Activated naive CD4-positive, alpha-beta T cell treated with anti-CD3 and anti-CD28 coated beads for 36 hours (primary cell): ENCODE measurements around the gene CARD19. TPM values are rescaled to one million over a fixed set of nuclear protein-coding genes. Genes with fewer than 3 reads are reported as not detected.
A peak's percentile ranks its signal among the peaks of the same experiment; 100 is the strongest.

Experiments
- CTCF ChIA-PET: fragments of 350-600 bp; sonication (Branson Sonifier 250); formaldehyde crosslinking; loops from one replicate; lab custom pipeline; 2021; ENCODE audit warnings: antibody characterized with exemption; lab: Charles Lee
- DNase-seq: peaks from one replicate; pipeline ENCODE4 v3.0.0-alpha.2; 2020
- H3K27ac Mint-ChIP-seq: one replicate; pipeline ENCODE4 v1.8.0; 2021; ENCODE audit warnings: mild to moderate bottlenecking, mixed read lengths
- H3K27me3 Mint-ChIP-seq: one replicate; pipeline ENCODE4 v1.8.0; 2021; ENCODE audit warnings: low read depth, mixed read lengths
- H3K36me3 Mint-ChIP-seq: one replicate; pipeline ENCODE4 v1.8.0; 2021; ENCODE audit warnings: low read depth, mixed read lengths
- H3K4me1 Mint-ChIP-seq: one replicate; pipeline ENCODE4 v1.8.0; 2021; ENCODE audit warnings: low read depth, mixed read lengths
- H3K4me3 Mint-ChIP-seq: one replicate; pipeline ENCODE4 v1.8.0; 2021; ENCODE audit warnings: mild to moderate bottlenecking, moderate library complexity, mixed read lengths
- H3K9me3 Mint-ChIP-seq: one replicate; pipeline ENCODE4 v1.8.0; 2021; ENCODE audit warnings: mixed read lengths
- intact Hi-C: fragments of 100-400 bp; cut with micrococcal nuclease; formaldehyde crosslinking; loops from one replicate; pipeline ENCODE4 v1.15.1; 2023
- total RNA-seq, 2 experiments: library from RNA; stranded (reverse); gene quantifications; one replicate each; pipeline ENCODE4 v1.2.3, GENCODE V29; 2021

Gene CARD19
- total RNA-seq, 2 experiments from 2014 or later, result 51.4 to 52.0 TPM

GRCh38 chr9:93148721-93149120 lies 52.7 kb downstream of the CARD19 start:
- peak overlapping the region; percentile 64 for H3K4me3 Mint-ChIP-seq
- intact Hi-C loops, result loop anchor here (1.0 to 5.0 kb wide), 3 partner anchors 146 to 305 kb away; partner anchors contain the start of gene FAM120AOS

GRCh38 chr9:93149361-93149760 lies 53.3 kb downstream of the CARD19 start:
- Mint-ChIP-seq H3K4me3 (peak overlapping the region; percentile 64), H3K9me3 (peaks cover 27% of the 10 kb centered on the region), H3K36me3 (peaks cover 30% of the 10 kb centered on the region), H3K4me1 (peaks cover 50% of the 10 kb centered on the region), H3K27me3 (no peaks in the 10 kb centered on the region), H3K27ac (peak overlapping the region; percentile 96)
- DNase-seq, result no peak
- CTCF ChIA-PET, result interaction anchor here (1.4 to 2.1 kb wide), 3 partner anchors 14 to 41 kb away, joined by 4 to 7 read pairs (median 7); partner anchors contain the start of gene NINJ1
- intact Hi-C loops, result loop anchor here (1.0 to 5.0 kb wide), 3 partner anchors 147 to 304 kb away; partner anchors contain the start of gene FAM120AOS

More at GRCh38 chr9:93148721-93149120, 52.7 kb downstream of the CARD19 start:
- peaks cover 30% of the 10 kb centered on the region for H3K36me3 Mint-ChIP-seq
- H3K27me3 Mint-ChIP-seq, result no peaks in the 10 kb centered on the region
- peak; percentile 59 for DNase-seq
- peak overlapping the region; percentile 96 for H3K27ac Mint-ChIP-seq
- CTCF ChIA-PET, result interaction anchor here (1.4 to 1.9 kb wide), 2 partner anchors 40 to 41 kb away, joined by 4 to 7 read pairs; no protein-coding TSS in a partner anchor
- peaks cover 57% of the 10 kb centered on the region for H3K4me1 Mint-ChIP-seq
- peaks cover 27% of the 10 kb centered on the region for H3K9me3 Mint-ChIP-seq

- peaks cover 23% of the 10 kb centered on the region for H3K9me3 Mint-ChIP-seq
- no peaks in the 10 kb centered on the region for H3K27me3 Mint-ChIP-seq
- no peak overlapping the region for H3K4me3 Mint-ChIP-seq
- DNase-seq, result no peak
- intact Hi-C loops, result loop anchor here (10.0 kb wide), 1 partner anchor 804 kb away; the partner anchor contains the start of gene BARX1
- H3K27ac Mint-ChIP-seq, result no peak overlapping the region
- peaks cover 26% of the 10 kb centered on the region for H3K36me3 Mint-ChIP-seq
- peaks cover 41% of the 10 kb centered on the region for H3K4me1 Mint-ChIP-seq
- CTCF ChIA-PET, result interaction anchor here (1.3 to 2.1 kb wide), 2 partner anchors 16 to 195 kb away, joined by 3 to 7 read pairs; partner anchors contain the start of gene NINJ1
These were observed 55.2 kb downstream of the CARD19 start for GRCh38 chr9:93151097-93151784.

GRCh38 chr9:93154293-93154903 lies 58.4 kb downstream of the CARD19 start:
- no peak overlapping the region for H3K27ac Mint-ChIP-seq
- no peaks in the 10 kb centered on the region for H3K27me3 Mint-ChIP-seq
- CTCF ChIA-PET, result interaction anchor here (0.6 to 2.9 kb wide), 11 partner anchors 8 to 163 kb away, joined by 3 to 13 read pairs (median 3); no protein-coding TSS in a partner anchor
- H3K9me3 Mint-ChIP-seq, result peaks cover 4% of the 10 kb centered on the region
- no peak overlapping the region for H3K4me3 Mint-ChIP-seq
- intact Hi-C loops, result loop anchor here (10.0 kb wide), 1 partner anchor 800 kb away; the partner anchor contains the start of gene BARX1
- peak; percentile 75 for DNase-seq
- peaks cover 2% of the 10 kb centered on the region for H3K36me3 Mint-ChIP-seq
- H3K4me1 Mint-ChIP-seq, result peaks cover 25% of the 10 kb centered on the region

GRCh38 chr9:93155716-93156474 lies 59.9 kb downstream of the CARD19 start:
- no peaks in the 10 kb centered on the region for H3K27me3 Mint-ChIP-seq
- peaks cover 2% of the 10 kb centered on the region for H3K36me3 Mint-ChIP-seq
- H3K27ac Mint-ChIP-seq, result peak overlapping the region; percentile 65
- peaks cover 20% of the 10 kb centered on the region for H3K4me1 Mint-ChIP-seq
- CTCF ChIA-PET, result interaction anchor here (1.0 to 2.9 kb wide), 5 partner anchors 14 to 411 kb away, joined by 3 to 8 read pairs (median 4); no protein-coding TSS in a partner anchor
- no peak overlapping the region for H3K4me3 Mint-ChIP-seq
- no peak for DNase-seq
- peaks cover 3% of the 10 kb centered on the region for H3K9me3 Mint-ChIP-seq
- intact Hi-C loops, result loop anchor here (1.0 to 10.0 kb wide), 5 partner anchors 10 to 799 kb away; partner anchors contain the start of genes BARX1 and ZNF484

GRCh38 chr9:93156475-93157008 lies 60.5 kb downstream of the CARD19 start:
- H3K27me3 Mint-ChIP-seq, result no peaks in the 10 kb centered on the region
- peaks cover 2% of the 10 kb centered on the region for H3K36me3 Mint-ChIP-seq
- H3K4me3 Mint-ChIP-seq, result no peak overlapping the region
- peak; percentile 80 for DNase-seq
- H3K27ac Mint-ChIP-seq, result peak overlapping the region; percentile 65
- intact Hi-C loops, result loop anchor here (1.0 to 10.0 kb wide), 5 partner anchors 10 to 798 kb away; partner anchors contain the start of genes BARX1 and ZNF484
- CTCF ChIA-PET, result interaction anchor here (0.6 to 1.4 kb wide), 5 partner anchors 21 to 410 kb away, joined by 3 to 8 read pairs (median 4); no protein-coding TSS in a partner anchor
- peaks cover 20% of the 10 kb centered on the region for H3K4me1 Mint-ChIP-seq
- H3K9me3 Mint-ChIP-seq, result peaks cover 3% of the 10 kb centered on the region

- Mint-ChIP-seq H3K4me3 (no peak overlapping the region), H3K4me1 (peaks cover 20% of the 10 kb centered on the region), H3K27ac (peak overlapping the region; percentile 22), H3K27me3 (no peaks in the 10 kb centered on the region), H3K9me3 (peaks cover 3% of the 10 kb centered on the region), H3K36me3 (peaks cover 2% of the 10 kb centered on the region)
- CTCF ChIA-PET, result interaction anchor here (0.6 to 1.5 kb wide), 4 partner anchors 30 to 312 kb away, joined by 3 to 11 read pairs (median 5); no protein-coding TSS in a partner anchor
- intact Hi-C loops, result loop anchor here (1.0 to 10.0 kb wide), 3 partner anchors 142 to 795 kb away; partner anchors contain the start of genes BARX1 and ZNF484
- peak; percentile 76 for DNase-seq
These were observed 63.8 kb downstream of the CARD19 start for GRCh38 chr9:93159601-93160471.

GRCh38 chr9:93161786-93162562 lies 66.0 kb downstream of the CARD19 start:
- no peak overlapping the region for H3K4me3 Mint-ChIP-seq
- no peaks in the 10 kb centered on the region for H3K9me3 Mint-ChIP-seq
- no peaks in the 10 kb centered on the region for H3K27me3 Mint-ChIP-seq
- no peak overlapping the region for H3K27ac Mint-ChIP-seq
- H3K36me3 Mint-ChIP-seq, result no peaks in the 10 kb centered on the region
- CTCF ChIA-PET, result interaction anchor here (0.6 to 1.6 kb wide), 5 partner anchors 37 to 224 kb away, joined by 3 to 6 read pairs (median 4); no protein-coding TSS in a partner anchor
- DNase-seq, result no peak
- intact Hi-C loops, result no loop called here
- H3K4me1 Mint-ChIP-seq, result peaks cover 9% of the 10 kb centered on the region
